T-helper 17 cell (primary cell): Measurements from ENCODE around the gene CEPT1. TPM values are rescaled to one million over a fixed set of nuclear protein-coding genes. Genes with fewer than 3 reads are reported as not detected.
"Not testable (repeated sequence)": the region's sequence is repeated elsewhere in the genome, so short reads cannot be mapped to it uniquely, and the experiment has no call there.

Source experiments
- ATAC-seq: fragments of 150-1000 bp; cut with Tn5 transposase; 2 replicates; pipeline ENCODE4 v1.10.0; 2021; ENCODE audit warnings: mild to moderate bottlenecking, moderate library complexity
- DNase-seq, 3 donors: peaks; one replicate each; pipeline versions ENCODE4 v3.0.0 to v3.0.0-alpha.2; 2020 to 2021
- H3K9me3 ChIP-seq: one replicate; pipeline ENCODE4 v1.7.0; 2013; ENCODE audit warnings: low read length, mild to moderate bottlenecking; ENCODE audit not compliant: control insufficient read depth, poor library complexity, severe bottlenecking
- H3K27ac Mint-ChIP-seq: one replicate; pipeline ENCODE4 v1.8.0; 2022; ENCODE audit warnings: mild to moderate bottlenecking, moderate library complexity, mixed read lengths
- H3K27me3 Mint-ChIP-seq: one replicate; pipeline ENCODE4 v1.8.0; 2022; ENCODE audit warnings: mixed read lengths
- H3K36me3 Mint-ChIP-seq: one replicate; pipeline ENCODE4 v1.8.0; 2022; ENCODE audit warnings: low read depth, mixed read lengths
- H3K4me1 Mint-ChIP-seq: one replicate; pipeline ENCODE4 v1.8.0; 2022; ENCODE audit warnings: mild to moderate bottlenecking, mixed read lengths
- H3K4me3 Mint-ChIP-seq: one replicate; pipeline ENCODE4 v1.8.0; 2022; ENCODE audit warnings: mild to moderate bottlenecking, moderate library complexity, mixed read lengths
- total RNA-seq, 4 donors: library from RNA in 2 of 4; stranded (reverse) in 2 of 4; gene quantifications; one replicate each; pipeline ENCODE4 v1.2.3 and lab custom pipeline; 2022 to 2026

CEPT1 gene
- 10 to 100 TPM; 24.5 TPM for total RNA-seq
- total RNA-seq (lab: John Stamatoyannopoulos, UW), result 24.8 to 50.4 reads per million in 2 donors

DNA sequence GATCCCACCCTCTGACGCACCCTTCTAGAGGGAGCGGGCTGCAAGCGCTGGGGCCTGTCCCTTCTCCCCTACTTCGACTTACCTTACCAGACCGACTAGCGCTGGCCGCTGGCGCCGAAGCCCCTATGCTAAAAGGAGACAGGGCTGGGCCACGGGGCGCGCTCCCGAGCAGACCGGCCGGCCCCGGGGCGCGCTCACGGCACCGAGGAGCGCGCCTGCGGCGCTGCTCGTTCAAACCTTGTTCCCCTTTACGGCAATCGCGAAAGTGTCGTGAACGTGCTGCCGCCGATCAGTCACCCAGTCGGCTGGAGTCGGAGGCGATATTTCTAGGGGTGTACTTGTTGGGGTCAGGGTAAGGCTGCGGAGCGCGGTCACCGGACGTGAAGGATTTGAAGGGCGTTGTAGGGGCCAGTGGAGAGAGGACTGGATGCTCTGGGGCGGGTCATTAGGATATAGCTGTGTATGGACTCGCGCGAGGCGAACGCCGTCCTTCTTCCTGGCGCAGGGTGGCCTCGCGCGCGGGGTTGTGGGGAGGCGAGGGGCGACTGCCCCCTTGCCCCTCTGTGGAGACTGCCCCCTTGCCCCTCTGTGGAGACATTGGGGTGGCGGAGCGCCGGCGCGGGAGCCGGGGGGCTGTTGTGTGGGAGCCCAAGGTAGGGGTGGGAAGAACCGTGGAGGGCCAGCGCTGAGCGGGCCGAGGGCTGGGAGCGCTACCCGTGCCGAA is at the start of gene CEPT1, which contains the start of gene DRAM2:
TSS of gene CEPT1 (plus strand) at position 268 of the 724 bp plus-strand sequence. CDS start 7,492 bp downstream, outside the sequence.
TSS of gene DRAM2 (minus strand) at position 138 of the 724 bp plus-strand sequence. CDS start 8,539 bp downstream, outside the sequence.
- ATAC-seq (peak; percentile 85), DNase-seq (peak; percentile 81 to 89 (median 81))
- H3K27me3 Mint-ChIP-seq, result no peaks in the 10 kb centered on the region
- H3K9me3 ChIP-seq, result no peaks in the 10 kb centered on the region
- H3K36me3 Mint-ChIP-seq, result peaks cover 8% of the 10 kb centered on the region
- H3K4me3 Mint-ChIP-seq, result peak within 1 kb of the TSS; percentile 100
- peaks cover 44% of the 10 kb centered on the region for H3K4me1 Mint-ChIP-seq
- H3K27ac Mint-ChIP-seq, result peak within 1 kb of the TSS; percentile 97

DNA sequence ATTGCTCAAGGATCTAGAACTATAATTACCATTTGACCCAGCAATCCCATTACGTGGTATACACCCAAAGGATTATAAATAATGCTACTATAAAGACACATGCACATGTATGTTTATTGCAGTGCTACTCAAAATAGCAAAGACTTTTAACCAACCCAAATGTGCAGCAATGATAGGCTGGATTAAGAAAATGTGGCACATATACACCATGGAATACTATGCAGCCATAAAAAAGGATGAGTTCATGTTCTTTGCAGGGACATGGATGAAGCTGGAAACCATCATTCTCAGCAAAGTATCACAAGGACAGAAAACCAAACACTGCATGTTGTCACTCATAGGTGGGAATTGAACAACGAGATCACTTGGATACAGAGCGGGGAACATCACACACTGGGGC is 44.6 kb upstream of the CEPT1 start:
- not testable (repeated sequence) for DNase-seq, H3K9me3 ChIP-seq, H3K27ac Mint-ChIP-seq, H3K36me3 Mint-ChIP-seq, H3K27me3 Mint-ChIP-seq, H3K4me3 Mint-ChIP-seq, ATAC-seq, H3K4me1 Mint-ChIP-seq

DNA sequence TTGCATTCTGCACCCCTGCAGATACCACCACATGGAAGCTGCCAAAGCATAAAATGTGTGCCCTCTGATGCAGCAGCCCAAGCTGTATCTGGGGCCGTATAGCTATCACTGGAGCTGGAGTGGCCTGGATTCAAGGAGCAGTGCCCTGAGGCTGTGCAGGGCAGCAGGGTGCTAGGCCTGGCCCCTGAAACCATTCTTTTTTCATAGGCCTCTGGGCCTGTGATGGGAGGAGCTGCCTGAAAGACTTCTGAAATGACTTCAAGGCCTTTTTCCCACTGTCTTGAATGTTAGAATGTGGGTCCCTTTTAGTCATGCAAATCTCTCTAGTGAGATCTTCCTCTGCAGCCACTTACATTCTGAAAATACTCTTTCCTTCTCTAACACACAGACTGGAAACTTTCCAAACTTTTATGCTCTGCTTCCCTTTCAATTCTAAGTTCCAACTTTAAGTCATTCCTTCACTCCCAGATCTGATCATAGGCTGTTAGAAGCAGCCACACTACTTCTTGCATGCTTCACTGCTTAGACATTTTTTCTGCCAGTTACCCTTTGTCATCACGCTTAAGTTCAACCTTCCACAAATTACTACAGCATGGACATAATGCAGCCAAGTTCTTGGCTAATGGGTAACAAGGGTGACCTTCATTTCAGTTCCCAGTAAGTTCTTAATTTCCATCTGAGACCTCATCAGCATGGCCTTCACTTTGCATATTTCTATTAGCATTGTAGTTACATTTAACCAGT is 42.5 kb upstream of the CEPT1 start:
- H3K9me3 ChIP-seq, result peaks cover 3% of the 10 kb centered on the region
- H3K27me3 Mint-ChIP-seq, result no peaks in the 10 kb centered on the region
- no peaks in the 10 kb centered on the region for H3K4me1 Mint-ChIP-seq
- H3K36me3 Mint-ChIP-seq, result peaks cover 2% of the 10 kb centered on the region
- ATAC-seq, result no peak
- no peak overlapping the region for H3K4me3 Mint-ChIP-seq
- DNase-seq, result no peak
- no peak overlapping the region for H3K27ac Mint-ChIP-seq

DNA sequence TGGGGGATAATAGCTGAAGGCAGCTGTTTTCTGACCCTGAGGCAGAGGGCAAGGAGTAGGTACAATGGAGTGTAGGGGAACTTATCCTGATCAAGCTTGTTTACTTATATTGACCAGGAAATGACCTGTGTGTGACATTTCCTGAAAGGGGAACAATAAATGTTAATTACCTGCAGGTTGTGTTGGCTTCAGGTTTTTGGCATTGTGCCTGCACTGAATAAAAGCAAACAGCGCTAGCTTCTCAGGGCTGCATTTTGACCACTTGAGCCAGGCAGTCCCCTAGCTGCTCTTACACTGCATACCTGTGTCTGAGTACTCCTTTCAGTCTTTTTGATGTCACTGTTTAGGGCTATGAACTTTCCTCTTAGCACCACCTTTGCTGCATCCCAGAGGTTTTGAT is 40.7 kb upstream of the CEPT1 start:
- H3K36me3 Mint-ChIP-seq, result peaks cover 2% of the 10 kb centered on the region
- H3K4me3 Mint-ChIP-seq, result no peak overlapping the region
- no peak overlapping the region for H3K27ac Mint-ChIP-seq
- H3K9me3 ChIP-seq, result peaks cover 3% of the 10 kb centered on the region
- DNase-seq (no peak), ATAC-seq (no peak)
- no peaks in the 10 kb centered on the region for H3K27me3 Mint-ChIP-seq
- H3K4me1 Mint-ChIP-seq, result no peaks in the 10 kb centered on the region

DNA sequence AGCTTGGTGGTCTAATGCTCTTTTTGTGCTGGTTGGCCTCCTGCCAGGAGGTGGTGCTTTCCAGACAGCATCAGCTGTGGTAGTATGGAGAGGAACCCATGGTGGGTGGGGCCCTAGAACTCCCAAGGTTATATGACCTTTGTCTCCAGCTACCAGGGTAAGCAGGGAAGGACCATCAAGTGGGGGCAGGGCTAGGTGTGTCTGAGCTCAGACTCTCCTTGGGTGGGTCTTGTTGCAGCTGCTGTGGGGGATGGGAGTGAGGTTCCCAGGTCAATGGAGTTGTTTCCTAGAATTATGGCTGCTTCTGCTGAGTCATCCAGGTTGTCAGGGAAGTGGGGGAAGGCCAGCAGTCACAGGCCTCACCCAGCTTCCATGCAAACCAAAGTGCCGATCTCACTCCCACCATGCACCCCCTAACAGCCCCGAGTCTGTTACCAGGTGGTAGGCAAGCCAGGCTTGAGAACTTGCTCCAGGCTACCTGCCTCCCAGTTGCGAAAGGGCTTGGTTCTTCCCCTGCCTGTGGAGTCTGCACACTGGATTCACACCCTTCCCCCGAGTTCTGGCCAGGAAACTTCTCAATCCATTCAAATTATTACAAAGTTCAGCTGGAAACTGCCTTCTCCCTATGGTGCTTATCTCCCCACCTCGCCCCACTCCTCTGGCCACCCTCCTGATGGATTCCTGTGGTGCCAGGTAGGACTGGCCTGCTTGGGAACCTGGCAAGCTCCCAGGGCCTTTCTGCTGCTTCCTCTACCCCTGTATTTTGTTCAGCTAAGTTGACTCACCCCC is 38.0 kb upstream of the CEPT1 start:
- ATAC-seq, result no peak
- H3K27ac Mint-ChIP-seq, result no peak overlapping the region
- peaks cover 3% of the 10 kb centered on the region for H3K9me3 ChIP-seq
- DNase-seq, result no peak
- no peak overlapping the region for H3K4me3 Mint-ChIP-seq
- H3K36me3 Mint-ChIP-seq, result peaks cover 3% of the 10 kb centered on the region
- no peaks in the 10 kb centered on the region for H3K4me1 Mint-ChIP-seq
- no peaks in the 10 kb centered on the region for H3K27me3 Mint-ChIP-seq

DNA sequence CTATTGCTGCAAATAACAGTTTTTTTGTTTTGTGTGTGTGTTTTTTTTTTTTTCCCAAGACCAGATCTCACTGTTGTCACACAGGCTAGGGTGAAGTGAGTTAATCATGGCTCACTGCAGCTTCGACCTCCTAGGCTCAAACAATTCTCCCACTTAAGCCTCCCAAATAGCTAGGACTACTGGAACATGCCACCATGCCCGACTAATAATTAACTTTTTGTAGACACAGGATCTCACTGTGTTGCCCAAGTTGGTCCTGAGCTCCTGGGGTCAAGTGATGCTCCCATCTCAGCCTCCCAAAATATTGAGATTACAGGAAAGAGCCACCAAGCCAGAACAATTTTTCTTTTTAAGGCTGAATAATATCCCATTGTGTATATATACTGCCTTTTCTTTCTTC is 35.0 kb upstream of the CEPT1 start:
- no peak for ATAC-seq
- H3K4me1 Mint-ChIP-seq, result no peaks in the 10 kb centered on the region
- DNase-seq, result no peak
- H3K27me3 Mint-ChIP-seq, result no peaks in the 10 kb centered on the region
- H3K36me3 Mint-ChIP-seq, result peaks cover 2% of the 10 kb centered on the region
- H3K9me3 ChIP-seq, result peaks cover 4% of the 10 kb centered on the region
- no peak overlapping the region for H3K4me3 Mint-ChIP-seq
- H3K27ac Mint-ChIP-seq, result no peak overlapping the region

DNA sequence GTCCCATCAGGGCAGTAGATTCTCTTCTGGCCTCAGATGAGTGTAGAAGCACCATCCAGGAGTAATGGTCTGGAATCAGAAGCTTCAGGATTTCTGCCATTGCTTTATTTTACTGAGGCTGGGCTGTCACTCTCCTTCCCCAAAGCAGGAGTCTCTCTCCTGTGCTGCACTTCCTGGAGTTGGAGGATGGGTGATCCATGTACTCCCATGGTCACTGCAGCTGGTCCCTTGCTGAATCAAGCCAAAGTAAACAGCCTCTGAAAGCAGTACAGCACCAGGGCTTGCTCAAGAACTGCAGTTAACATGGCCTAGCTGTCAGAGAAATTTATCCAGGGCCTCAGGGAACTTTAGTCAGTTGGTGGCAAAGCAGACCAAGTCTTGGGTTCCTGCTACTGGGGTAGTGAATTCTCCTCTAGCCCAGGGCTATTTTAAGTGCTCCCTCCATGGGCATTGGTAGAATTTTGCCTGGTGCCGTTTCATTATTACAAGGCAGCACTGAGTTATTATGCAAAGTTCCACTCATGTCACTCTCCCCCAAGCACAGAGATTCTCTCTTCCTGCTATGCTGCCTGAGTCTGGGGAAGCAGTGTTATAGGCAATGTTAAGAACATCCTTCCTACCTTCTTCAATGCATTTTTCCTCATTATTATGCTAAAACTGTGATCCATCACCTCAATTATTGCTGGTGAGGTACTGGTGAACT is 29.7 kb upstream of the CEPT1 start:
- Mint-ChIP-seq H3K4me1 (no peaks in the 10 kb centered on the region), H3K27ac (no peak overlapping the region), H3K27me3 (no peaks in the 10 kb centered on the region), H3K4me3 (peak overlapping the region; percentile 42), H3K36me3 (peaks cover 7% of the 10 kb centered on the region)
- ATAC-seq (no peak), DNase-seq (no peak)
- peaks cover 4% of the 10 kb centered on the region for H3K9me3 ChIP-seq

DNA sequence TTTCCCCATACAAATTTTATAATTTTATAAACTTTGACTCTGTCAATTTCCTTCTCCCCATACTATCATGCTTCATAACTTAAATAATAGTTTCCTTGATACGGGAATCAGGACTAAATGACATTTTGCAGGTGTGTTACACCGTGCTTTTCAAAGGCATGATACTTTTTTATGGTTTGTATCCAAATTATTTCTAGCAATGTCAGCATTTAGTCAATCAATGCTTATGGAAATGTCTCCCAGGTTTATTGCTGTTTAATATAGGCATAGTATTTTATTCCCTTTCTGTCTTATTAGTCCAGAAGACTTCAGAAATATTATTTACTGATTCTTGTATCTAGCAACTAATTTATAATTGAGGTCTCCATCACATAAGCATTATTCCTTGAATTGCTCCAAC is 23.5 kb upstream of the CEPT1 start:
- H3K9me3 ChIP-seq, result no peaks in the 10 kb centered on the region
- Mint-ChIP-seq H3K36me3 (peaks cover 12% of the 10 kb centered on the region), H3K27me3 (no peaks in the 10 kb centered on the region), H3K27ac (no peak overlapping the region), H3K4me3 (no peak overlapping the region), H3K4me1 (no peaks in the 10 kb centered on the region)
- DNase-seq (no peak), ATAC-seq (no peak)

DNA sequence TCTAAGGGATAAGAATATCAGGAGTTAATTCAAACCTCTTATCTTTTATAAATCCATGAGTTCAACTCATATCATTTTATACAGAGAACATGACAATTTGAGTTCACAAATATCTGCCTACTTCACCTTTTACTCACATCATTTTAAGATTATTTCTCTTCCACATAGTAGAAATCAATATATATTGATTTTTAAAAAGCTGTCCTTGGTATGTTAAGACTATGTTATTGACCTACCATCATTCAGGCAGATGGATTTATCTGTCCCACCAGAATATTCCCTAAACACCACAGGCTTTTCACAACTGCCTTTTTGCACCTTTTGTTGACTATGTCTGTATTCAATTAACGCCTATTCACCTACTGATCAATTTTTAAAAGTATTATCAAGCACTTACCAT is 13.7 kb upstream of the CEPT1 start:
- Mint-ChIP-seq H3K4me3 (no peak overlapping the region), H3K4me1 (peaks cover 13% of the 10 kb centered on the region), H3K27me3 (no peaks in the 10 kb centered on the region), H3K36me3 (peaks cover 11% of the 10 kb centered on the region), H3K27ac (peak overlapping the region; percentile 51)
- no peak for ATAC-seq
- H3K9me3 ChIP-seq, result no peaks in the 10 kb centered on the region
- no peak for DNase-seq

DNA sequence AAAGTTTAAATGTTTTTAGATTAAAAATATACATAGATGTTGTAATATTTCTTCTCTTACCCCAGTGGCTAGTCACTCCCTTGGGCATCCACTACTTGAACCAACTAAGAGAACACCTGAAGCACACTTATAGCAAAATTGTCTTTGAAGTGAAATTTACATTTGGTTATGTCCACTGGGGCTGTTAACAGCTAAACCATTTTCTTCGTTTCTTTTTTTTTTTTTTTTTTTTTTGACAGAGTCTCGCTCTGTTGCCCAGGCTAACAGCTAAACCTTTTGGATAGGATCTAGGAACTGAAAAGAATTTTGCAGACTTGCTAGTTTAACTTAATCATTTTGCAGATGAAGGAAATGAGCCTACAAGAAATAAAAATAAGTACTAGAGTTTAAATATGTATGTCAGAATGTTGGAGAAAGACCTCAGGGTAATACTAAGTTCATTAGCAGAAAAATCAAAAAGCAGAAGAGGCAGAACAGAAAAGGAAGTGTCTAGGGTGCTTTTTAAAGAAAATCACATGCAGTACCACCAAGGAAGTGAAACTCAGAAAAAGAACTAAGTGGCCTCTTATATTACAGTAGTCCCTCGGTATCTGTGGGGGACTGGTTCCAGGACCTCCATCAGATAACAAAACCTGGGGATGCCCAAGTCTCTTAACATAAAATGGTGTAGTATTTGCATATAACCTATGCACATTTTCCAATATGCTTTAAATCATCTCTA is 11.9 kb upstream of the CEPT1 start:
- Mint-ChIP-seq H3K4me3 (no peak overlapping the region), H3K4me1 (peaks cover 19% of the 10 kb centered on the region), H3K36me3 (peaks cover 13% of the 10 kb centered on the region), H3K27ac (no peak overlapping the region), H3K27me3 (no peaks in the 10 kb centered on the region)
- no peaks in the 10 kb centered on the region for H3K9me3 ChIP-seq
- DNase-seq, result no peak
- ATAC-seq, result peak; percentile 72

DNA sequence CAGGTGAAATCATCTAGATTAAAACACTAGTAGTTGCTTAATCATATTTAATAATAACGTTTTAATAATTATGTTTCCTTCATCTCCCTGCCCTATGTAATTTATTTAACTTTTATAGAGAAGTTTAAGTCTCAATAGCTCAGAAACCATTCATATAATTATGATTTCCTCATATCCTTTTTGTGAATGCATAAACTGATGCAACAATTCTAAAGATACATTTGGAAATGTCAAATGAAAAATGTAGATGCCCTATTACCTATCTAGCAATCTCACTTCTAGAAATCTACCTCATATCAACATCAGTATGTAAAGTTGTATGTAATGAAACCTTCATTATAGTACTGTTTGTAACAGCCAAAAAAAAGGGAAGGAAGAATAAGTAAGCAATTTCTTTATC is 10.6 kb upstream of the CEPT1 start:
- Mint-ChIP-seq H3K4me3 (no peak overlapping the region), H3K4me1 (peaks cover 20% of the 10 kb centered on the region), H3K36me3 (peaks cover 10% of the 10 kb centered on the region), H3K27ac (peak overlapping the region; percentile 24), H3K27me3 (no peaks in the 10 kb centered on the region)
- H3K9me3 ChIP-seq, result no peaks in the 10 kb centered on the region
- ATAC-seq (no peak), DNase-seq (no peak)

DNA sequence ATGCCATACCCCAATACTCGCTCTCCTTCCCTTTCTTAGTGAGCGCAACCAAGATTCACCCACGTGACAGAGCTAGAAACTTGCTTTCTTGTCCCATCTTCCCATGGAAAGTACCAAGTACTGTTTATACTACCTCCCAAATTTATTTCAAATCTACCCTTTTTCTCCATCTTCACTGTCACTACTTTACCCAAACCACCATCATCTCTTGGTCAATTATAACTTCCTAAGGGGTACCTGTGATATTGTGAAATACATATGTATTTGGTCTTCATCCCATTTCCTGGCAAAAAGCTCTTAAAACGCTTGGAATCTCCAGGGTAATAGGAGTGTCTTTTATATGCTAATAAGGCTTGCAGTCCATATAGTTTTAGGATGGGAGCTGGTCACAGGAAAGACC is 8.3 kb upstream of the CEPT1 start:
- H3K4me1 Mint-ChIP-seq, result peaks cover 26% of the 10 kb centered on the region
- no peak overlapping the region for H3K4me3 Mint-ChIP-seq
- H3K36me3 Mint-ChIP-seq, result peaks cover 10% of the 10 kb centered on the region

More for the DNA sequence above, 8.3 kb upstream of the CEPT1 start:
- H3K27me3 Mint-ChIP-seq, result no peaks in the 10 kb centered on the region
- no peak for ATAC-seq
- no peak overlapping the region for H3K27ac Mint-ChIP-seq
- DNase-seq, result no peak
- H3K9me3 ChIP-seq, result no peaks in the 10 kb centered on the region
